ENCODE measurements around the gene SMAD2.

Gene SMAD2

DNA sequence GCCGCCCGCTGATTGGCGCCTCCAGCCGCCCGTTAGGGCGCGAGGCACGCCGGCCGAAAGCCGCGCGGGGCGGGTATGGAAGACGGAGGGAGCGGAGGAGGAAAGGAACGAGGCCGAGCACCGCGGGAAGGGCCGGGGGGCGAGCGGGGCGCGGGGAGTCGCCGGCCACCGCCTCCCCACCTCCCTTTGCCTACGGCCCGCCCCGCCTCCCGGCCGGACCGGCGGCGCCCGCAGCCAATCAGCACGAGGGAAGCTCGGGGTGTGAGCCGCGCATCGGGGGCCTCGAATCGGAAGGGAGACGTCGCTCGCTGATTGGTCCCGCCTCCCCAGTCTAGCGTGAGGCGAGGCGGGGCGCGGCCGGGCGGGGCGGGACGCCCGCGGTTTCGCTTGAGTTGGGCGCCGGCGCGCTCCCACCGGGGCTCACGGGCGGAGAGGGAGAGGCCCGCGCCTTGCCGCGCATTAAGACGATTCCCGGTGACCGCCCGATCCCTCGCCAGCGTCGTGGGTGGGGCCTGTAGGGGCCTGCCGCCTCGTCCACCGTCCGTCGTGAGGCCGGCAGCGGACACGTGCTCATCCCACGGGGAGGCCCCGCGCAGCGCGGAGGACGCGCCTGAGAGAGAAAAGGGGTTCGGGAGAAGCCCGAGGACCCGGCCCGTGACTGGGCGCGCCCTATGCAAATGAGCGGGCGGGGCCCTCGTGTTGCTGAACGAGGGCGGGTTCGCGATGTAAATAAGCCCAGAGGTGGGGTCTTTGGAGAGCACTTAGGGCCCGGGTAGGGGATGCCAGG is 665 bp upstream of the SMAD2 start:
- peak; percentile 85 for ATAC-seq (ENCODE audit: low read depth)
- no peaks in the 10 kb centered on the region for H3K36me3 ChIP-seq (ENCODE audit: low read depth)
- peak overlapping the region; percentile 91 for H3K27ac ChIP-seq (ENCODE audit: poor library complexity, severe bottlenecking)
- TF ChIP-seq, protein P1, sequence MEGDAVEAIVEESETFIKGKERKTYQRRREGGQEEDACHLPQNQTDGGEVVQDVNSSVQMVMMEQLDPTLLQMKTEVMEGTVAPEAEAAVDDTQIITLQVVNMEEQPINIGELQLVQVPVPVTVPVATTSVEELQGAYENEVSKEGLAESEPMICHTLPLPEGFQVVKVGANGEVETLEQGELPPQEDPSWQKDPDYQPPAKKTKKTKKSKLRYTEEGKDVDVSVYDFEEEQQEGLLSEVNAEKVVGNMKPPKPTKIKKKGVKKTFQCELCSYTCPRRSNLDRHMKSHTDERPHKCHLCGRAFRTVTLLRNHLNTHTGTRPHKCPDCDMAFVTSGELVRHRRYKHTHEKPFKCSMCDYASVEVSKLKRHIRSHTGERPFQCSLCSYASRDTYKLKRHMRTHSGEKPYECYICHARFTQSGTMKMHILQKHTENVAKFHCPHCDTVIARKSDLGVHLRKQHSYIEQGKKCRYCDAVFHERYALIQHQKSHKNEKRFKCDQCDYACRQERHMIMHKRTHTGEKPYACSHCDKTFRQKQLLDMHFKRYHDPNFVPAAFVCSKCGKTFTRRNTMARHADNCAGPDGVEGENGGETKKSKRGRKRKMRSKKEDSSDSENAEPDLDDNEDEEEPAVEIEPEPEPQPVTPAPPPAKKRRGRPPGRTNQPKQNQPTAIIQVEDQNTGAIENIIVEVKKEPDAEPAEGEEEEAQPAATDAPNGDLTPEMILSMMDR (IDR thresholded peaks at IDR 0.05; ENCODE audit: poor library complexity, severe bottlenecking), result no peak
- peaks cover 8% of the 10 kb centered on the region for H3K4me1 ChIP-seq (ENCODE audit: insufficient read depth, poor library complexity, severe bottlenecking)
- H3K4me3 ChIP-seq (ENCODE audit: severe bottlenecking), result peak overlapping the region; percentile 52
- H3K27me3 ChIP-seq (ENCODE audit: insufficient read depth, poor library complexity, severe bottlenecking), result no peaks in the 10 kb centered on the region
- H3K9me3 ChIP-seq (ENCODE audit: severe bottlenecking), result no peaks in the 10 kb centered on the region
- DNase-seq (ENCODE audit: low spot score), result peak; percentile 98

DNA sequence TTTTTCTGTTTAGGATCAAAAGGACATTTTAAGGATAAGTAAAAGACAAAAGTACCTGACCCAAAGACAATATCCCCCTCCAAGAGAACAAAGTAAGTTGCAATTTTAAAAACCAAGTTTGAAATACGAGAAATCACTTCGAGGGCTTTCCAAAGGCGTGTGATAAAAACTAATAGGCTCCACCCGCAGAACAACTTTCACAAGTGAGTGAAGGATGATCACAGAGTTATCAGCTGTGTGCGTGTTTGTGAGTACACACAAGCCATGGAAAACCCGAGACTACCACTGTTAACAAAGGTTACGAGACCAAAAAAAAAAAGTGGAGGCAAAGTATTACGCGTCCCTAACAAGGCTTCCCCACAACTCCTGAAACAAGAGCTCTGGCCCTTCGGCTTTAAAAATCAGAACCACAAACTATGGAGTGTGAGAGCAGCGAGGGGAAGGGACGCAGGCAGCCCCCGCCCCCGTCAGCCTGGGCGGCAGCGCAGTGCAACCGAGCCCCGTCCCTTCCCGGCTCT is 719 bp downstream of the SMAD2 start:
- Histone ChIP-seq H3K4me3 (ENCODE audit: severe bottlenecking) (peak overlapping the region; percentile 52), H3K4me1 (ENCODE audit: insufficient read depth, poor library complexity, severe bottlenecking) (peaks cover 8% of the 10 kb centered on the region), H3K9me3 (ENCODE audit: severe bottlenecking) (no peaks in the 10 kb centered on the region), H3K36me3 (ENCODE audit: low read depth) (no peaks in the 10 kb centered on the region), H3K27me3 (ENCODE audit: insufficient read depth, poor library complexity, severe bottlenecking) (no peaks in the 10 kb centered on the region), H3K27ac (ENCODE audit: poor library complexity, severe bottlenecking) (peak overlapping the region; percentile 91)
- DNase-seq (ENCODE audit: low spot score) (no peak), ATAC-seq (ENCODE audit: low read depth) (no peak; the same call in 2 of the 3 replicates)
- TF ChIP-seq, protein P1 (IDR thresholded peaks at IDR 0.05; ENCODE audit: poor library complexity, severe bottlenecking), result no peak

DNA sequence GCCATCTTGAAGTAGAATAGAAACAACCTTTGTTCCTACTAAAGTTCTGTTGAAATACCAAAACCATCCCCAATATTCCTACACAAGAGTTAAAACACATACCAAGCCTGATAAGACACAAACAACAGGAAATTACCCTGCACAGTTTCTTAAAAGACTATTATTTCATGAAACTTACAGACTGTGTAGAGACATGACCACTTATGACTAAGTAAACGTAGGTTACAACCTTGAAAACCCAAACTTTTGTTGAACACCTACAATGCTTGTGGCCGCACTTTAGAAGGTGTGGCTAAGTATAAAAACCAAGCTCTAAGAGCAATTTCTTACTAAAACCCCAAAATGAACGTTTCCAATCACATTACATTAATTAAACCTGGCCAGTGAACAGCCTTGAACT is 2.0 kb downstream of the SMAD2 start:
- TF ChIP-seq, protein P1 (IDR thresholded peaks at IDR 0.05; ENCODE audit: poor library complexity, severe bottlenecking), result no peak
- Histone ChIP-seq H3K9me3 (ENCODE audit: severe bottlenecking) (no peaks in the 10 kb centered on the region), H3K27ac (ENCODE audit: poor library complexity, severe bottlenecking) (peak overlapping the region; percentile 91), H3K36me3 (ENCODE audit: low read depth) (no peaks in the 10 kb centered on the region), H3K4me3 (ENCODE audit: severe bottlenecking) (peak overlapping the region; percentile 52), H3K27me3 (ENCODE audit: insufficient read depth, poor library complexity, severe bottlenecking) (no peaks in the 10 kb centered on the region), H3K4me1 (ENCODE audit: insufficient read depth, poor library complexity, severe bottlenecking) (peaks cover 8% of the 10 kb centered on the region)
- ATAC-seq (ENCODE audit: low read depth) (no peak), DNase-seq (ENCODE audit: low spot score) (no peak)

DNA sequence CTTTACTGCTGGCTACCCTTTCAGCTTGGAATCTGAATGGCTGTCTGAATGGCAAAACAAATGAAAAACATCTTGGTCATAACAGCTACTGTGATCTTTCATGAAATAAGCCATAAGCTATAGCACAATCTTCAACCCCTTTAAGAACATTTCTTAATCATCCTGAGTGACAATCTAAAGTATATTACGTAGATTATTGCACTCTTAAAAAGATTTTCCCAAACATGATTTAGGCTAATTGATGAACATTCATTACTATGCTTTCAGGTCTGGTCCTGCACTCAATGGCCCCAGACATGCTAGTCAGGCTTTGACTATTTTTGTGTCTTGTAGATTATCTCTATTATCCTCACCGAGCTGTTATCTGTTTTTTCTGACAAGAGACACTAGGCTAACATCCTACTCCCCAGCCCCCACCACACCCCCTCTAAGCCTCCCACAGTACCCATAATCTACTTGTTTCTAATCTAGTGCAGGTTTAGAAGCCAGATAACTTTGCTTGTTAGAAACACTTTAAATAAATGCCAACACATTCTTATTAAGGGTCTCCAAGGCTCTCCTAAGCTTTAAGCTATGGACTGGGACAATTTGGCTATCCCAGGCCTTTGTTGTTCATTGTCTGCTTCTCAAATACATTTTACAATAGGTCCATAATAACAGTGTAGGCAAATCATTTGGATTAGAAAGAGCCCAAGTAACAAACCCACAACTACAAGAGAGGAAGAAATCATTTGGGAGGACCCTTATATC is 4.2 kb downstream of the SMAD2 start:
- no peak overlapping the region for H3K27ac ChIP-seq (ENCODE audit: poor library complexity, severe bottlenecking)
- H3K4me1 ChIP-seq (ENCODE audit: insufficient read depth, poor library complexity, severe bottlenecking), result peaks cover 8% of the 10 kb centered on the region
- no peaks in the 10 kb centered on the region for H3K36me3 ChIP-seq (ENCODE audit: low read depth)
- TF ChIP-seq, protein P1 (IDR thresholded peaks at IDR 0.05; ENCODE audit: poor library complexity, severe bottlenecking), result no peak
- no peaks in the 10 kb centered on the region for H3K9me3 ChIP-seq (ENCODE audit: severe bottlenecking)
- ATAC-seq (ENCODE audit: low read depth) (no peak), DNase-seq (ENCODE audit: low spot score) (no peak)
- no peaks in the 10 kb centered on the region for H3K27me3 ChIP-seq (ENCODE audit: insufficient read depth, poor library complexity, severe bottlenecking)
- no peak overlapping the region for H3K4me3 ChIP-seq (ENCODE audit: severe bottlenecking)
